H4 (cell line): Measurements from ENCODE around the gene NKG7. TPM values are rescaled to one million over a fixed set of nuclear protein-coding genes. Genes with fewer than 3 reads are reported as not detected.

Experiments used
- DNase-seq: peaks from one replicate; pipeline ENCODE4 v3.0.0-alpha.2; 2015; ENCODE audit warnings: low spot score
- total RNA-seq: library from RNA; depleted of rRNA; stranded (reverse); fragments of >200 nt; shearing (Covaris generic); gene quantifications from 2 replicates; pipeline ENCODE4 v1.2.3, GENCODE V29; 2014; rRNA removed

The NKG7 gene
- total RNA-seq, 1 experiment from 2014 or later, result not detected

DNA sequence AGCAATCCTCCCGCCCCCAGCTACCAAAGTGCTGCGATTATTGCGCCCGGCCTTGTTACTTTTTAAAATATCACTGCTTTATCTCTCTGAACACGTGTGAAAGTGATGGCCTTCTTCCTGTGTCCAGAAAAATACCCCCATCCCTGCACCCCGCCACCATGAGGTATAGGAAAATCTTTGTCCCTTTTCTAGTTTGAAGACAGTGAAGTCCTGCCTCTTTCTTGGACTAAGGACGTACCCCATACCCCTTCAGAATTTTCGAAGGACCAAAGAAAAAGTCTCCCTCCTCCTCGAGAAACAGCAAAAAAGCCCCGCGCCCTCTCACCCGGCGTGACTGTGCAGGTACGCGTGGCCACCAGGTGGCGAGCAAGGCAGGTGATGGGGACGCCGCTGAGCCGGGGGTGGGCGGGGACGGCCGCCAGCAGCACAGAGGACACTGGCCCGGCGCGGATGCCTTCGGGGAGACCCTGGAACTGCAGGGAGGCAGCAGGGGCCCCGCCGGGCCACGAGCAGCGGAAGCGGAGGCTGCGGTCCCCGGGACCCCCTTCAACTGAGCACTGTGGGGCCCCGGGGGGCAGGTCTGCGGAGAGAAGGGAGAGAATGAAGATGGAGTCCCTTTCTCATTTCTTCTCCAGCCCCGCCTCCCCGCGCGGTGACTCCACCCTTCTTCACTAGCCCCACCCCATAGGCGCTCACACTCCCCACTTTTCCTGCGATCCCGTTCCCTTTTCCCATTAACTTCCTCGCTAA, 33.7 kb downstream of the NKG7 start:
- peak; percentile 89 for DNase-seq

DNA sequence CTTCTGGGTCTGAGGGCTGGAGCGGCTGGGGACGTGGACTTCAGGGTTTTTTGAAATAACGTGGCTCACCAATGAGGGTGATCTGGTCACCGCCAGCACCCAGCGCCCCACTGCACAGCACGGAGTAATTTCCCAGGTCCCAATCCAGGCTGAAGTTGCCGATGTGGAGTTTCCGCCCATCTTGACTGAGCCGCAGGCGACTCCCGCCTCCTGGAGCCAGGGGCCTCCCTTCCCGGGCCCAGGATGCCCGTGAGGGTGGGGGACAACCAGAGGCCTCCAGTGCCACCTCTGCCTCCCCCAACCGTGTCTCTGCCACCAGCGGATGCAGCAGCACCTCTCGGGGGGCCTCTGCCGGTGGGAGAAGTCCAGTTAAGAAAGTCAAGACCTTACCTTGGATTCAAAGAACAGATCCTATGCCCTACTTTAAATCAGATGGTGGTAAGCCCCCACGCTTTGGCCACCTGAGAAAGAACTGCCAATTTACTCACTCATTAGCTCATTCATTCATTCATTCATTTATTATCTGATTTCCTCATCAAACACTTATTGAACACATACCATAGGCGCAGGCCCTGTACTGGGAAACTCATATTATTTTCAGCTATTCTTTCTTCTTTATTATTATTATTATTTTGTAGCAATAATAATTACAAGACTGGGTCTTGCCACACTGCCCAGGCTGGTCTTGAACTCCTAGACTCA, 34.4 kb downstream of the NKG7 start:
- DNase-seq, result no peak

DNA sequence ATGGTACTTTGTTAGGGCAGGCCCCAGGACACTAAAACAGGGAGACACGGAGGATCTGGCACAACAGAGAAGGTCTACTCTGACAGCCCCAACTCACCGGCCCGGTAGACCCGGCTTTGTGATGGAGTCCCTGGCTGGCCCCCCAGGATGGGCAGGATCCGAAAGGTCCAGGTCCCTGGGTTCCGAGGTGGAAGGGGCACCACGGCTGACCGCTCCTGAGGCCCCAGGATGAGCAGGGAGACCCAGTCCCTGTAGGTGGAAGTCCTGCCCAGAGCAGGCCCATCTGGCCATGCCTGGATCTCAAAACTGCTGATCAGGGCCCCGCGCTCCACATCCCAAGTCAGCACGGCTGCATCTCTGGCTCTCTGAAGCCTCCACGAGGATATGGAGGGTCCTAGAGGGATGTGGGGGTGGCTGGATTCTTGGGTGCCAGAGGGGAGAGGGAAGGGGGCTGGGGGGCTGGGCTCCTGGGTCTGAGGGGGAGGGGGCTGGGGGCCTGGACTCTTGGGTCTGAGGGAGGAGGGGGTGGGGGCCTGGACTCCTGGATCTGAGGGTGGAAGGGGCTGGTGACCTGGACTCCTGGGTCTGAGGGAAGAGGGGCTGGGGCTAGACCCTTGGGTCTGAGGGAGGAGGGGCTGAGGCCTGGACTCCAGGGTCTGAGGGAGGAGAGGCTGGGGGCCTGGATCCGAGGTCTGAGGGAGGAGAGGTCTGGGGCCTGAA, 35.2 kb downstream of the NKG7 start:
- no peak for DNase-seq

DNA sequence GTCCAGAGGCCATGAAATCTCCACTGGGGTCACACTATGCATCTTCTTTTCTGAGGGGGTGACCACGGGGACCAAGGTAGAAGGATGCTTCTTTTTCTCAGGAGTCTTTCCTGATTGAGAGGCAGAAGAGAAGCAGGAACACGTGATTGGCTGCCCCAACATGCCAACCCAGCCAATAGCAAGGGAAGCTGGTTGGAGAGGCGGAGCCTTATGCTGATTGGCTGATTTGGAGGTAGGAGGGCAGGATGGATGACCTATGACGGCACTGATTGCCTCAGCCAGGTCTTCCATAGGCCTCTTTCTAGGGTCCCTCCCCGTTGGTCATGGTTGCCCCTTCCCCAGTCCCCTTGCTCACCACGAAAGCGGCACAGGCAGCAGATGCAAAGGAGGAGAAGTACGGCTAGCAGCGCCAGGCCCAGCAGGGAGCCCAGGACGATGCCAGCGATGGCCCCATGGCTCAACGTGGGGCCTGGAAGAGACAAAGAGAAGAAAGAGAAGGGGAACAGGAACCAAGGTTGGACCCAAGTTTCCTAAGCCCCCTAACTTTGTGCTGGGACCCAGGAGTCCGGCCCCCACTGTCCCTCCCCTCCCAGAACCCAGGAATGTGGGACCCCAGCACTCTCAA, 38.5 kb downstream of the NKG7 start:
- DNase-seq, result no peak

DNA sequence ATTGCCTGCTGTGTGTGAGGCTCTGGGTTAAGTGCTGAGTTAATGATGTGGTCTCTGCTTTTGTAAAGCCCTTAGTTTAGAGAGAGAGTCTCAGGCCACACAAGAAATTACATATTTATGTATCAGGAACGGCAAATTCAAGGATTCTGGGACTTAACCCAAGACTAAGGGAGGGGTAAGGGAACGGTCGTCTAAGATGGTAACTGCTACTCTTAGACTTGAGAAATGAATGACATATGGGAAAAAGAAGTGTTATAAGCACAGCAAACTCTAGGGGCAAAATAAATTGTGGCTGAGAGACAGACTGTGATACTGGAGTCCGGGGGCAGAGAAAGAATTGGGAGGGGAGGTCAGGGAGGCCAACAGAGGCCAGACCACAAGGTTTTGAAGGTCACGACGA, 40.7 kb downstream of the NKG7 start:
- DNase-seq, result no peak

DNA sequence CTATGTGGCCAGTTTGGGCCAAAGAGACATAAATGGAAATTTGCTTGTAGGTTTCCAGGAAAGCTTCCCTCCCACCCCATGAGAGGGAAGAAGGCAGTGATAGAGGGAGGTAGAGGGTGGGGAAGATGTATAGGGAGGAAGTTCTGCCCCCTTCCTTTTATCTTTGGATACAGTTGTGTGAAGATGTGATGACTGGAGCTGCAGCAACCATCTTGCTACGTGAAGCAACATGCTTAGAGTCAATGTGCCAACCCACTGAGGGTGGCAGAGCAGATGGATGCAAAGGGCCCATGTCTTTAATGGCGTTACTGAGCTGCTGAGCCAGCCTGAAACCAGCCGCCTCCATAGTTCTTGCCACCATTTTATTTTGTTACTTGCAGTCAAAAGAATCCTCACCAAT, 41.3 kb downstream of the NKG7 start:
- DNase-seq, result no peak

DNA sequence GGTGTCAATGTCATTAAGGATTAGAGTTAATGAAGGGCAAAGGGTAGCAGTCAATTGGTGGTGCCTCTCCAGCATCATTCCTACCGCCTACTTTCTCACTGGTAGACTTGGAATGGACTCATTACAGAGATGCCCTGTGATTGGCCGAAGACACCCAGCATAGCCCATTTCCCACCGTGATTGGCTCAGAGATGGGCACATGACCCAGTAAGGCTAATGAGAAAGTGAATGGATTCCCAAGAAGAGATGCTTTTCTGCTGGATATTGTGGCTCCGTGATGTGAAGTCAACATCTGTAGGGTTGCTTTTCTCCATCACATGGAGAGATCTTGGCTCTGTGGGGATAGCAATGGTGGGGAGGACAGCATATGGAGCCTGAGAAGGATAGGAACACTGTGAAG, 42.1 kb downstream of the NKG7 start:
- no peak for DNase-seq

DNA sequence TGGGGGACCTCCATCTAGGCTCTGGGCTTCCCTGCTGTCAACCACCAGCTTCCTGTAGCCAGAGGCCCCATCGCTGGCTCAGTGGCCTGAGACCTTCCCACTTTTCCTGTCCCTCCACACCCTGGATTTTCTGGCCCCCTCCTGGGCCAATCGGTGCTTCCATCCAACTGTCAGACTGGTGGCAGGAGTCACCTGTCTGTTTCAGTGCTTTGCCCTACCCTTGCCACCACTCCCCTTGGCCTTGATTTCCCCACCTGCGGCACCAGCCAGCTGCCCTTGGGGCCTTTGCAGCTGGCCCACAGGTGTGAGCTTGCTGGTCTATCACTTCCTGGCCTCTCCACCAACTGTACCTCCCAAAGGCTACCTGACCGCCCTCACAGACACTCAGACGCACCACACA, 43.0 kb downstream of the NKG7 start:
- DNase-seq, result no peak

DNA sequence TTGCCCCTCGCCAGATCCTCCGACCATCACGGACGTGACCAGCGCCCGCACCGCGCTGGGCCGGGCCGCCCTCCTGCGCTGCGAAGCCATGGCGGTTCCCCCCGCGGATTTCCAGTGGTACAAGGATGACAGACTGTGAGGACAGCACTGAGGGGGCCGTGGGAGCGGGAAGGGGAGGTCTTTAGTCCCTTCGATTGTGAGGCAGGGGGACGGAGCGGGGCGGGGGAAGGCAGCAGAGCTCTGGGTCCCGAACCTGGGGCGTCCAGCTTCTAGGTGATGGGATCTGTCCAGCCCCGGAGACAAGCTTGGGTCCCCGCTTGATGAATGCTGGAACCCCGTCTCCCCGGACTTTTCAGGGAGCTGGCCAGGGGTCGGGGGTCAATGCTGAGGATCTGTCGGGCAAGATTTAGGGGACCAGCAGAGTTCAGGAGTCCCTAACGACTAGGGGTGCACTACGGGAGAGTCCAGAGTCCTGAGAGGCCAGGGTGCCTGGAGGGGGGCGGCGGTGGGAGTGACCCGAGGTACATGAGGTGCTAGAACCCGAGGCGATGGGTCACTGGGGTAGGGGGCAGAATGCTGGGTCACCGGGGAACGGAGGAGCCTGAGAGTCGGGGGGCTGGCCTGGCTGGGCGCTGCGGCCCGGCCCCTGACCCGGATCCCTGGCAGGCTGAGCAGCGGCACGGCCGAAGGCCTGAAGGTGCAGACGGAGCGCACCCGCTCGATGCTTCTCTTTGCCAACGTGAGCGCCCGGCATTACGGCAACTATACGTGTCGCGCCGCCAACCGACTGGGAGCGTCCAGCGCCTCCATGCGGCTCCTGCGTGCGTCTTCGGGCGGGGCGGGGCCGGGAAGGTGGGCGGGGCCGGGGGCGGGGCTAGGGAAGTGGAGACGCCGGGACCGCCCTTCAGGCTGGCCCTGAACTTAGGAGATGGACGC, 45.1 kb downstream of the NKG7 start:
- no peak for DNase-seq

DNA sequence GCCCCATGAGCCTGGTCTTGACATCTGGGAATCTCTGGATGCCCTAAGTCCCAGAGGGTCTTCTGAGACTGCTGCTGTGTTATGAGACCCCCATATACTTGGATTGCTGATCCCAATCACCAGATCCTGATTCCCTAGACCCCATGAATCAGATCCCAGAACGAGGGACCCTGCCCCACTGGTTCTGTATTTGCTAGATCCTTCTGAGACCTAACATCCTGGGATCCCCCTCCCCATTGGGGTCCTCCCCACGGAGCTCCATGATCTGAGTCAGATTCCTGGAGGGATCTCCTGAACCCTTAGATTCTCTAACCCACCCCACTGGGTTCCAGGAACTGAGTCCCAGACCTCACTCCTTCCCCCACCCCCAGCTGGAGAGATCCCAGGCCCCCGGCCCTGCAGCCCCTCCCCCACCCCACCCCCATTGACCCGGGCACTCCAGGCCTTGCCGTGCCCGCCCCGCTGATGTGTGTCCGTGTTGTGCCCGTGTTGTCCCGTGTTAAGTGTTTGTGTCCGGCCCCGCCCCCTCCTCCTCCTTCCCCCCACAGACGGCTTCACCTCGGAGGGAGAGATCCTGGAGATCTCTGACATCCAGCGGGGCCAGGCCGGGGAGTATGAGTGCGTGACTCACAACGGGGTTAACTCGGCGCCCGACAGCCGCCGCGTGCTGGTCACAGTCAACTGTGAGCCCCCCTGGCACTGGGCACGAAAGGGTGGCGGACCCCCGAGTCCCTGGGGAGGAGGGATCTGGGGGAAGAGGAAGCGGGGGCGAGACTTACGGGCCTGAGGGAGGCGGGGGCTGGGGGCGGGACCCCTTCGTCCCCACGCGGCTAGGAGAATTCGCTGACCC, 46.0 kb downstream of the NKG7 start:
- DNase-seq, result no peak

DNA sequence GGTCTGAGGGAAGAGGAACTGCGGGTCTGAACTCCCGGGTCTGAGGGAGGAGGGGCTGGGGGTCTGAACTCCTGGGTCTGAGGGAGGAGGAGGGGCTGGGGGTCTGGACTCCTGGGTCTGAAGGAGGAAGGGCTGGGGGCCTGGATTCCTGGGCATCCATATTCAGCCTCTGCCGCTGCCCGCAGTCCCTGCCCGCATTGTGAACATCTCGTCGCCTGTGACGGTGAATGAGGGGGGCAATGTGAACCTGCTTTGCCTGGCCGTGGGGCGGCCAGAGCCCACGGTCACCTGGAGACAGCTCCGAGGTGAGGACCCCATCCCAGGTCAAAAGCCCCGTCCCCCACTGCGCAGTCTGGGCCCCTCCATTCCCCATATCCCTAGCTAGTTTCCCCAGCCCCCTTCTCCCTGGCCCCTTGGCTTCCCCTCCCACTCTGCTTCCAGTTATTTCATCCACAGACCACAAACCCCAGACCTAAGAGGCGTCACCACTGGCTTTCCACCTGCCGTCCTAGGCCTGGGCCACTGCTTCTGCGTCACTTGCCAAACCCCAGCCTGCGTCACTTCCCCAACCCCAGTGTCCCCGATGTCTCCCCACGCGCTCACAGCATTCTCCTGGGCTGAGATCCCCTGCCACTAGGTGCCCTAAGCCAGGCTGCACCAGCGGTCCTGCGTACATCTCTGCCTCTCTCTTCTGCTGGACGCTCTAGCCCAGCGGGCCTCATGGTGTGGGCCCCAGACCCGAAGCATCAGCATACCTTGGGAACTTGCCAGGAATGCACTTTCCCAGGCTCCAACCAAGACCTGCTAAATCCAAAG, 47.1 kb downstream of the NKG7 start:
- no peak for DNase-seq

DNA sequence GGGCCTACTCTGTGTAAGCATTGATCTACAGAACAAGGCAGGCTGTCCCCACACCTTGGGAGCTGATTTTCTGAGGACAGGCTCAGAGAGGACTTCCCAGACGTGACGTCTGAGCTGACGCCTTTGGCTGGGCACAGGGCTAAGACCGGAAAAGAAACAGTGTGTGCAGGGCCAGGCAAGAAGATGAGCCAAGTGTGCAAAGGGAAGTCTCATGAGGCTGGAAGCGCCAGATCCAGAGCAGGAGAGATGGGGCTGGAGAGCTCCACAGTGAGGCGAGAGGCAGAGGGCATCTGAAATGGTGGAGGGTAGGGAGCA, 48.3 kb downstream of the NKG7 start:
- no peak for DNase-seq

DNA sequence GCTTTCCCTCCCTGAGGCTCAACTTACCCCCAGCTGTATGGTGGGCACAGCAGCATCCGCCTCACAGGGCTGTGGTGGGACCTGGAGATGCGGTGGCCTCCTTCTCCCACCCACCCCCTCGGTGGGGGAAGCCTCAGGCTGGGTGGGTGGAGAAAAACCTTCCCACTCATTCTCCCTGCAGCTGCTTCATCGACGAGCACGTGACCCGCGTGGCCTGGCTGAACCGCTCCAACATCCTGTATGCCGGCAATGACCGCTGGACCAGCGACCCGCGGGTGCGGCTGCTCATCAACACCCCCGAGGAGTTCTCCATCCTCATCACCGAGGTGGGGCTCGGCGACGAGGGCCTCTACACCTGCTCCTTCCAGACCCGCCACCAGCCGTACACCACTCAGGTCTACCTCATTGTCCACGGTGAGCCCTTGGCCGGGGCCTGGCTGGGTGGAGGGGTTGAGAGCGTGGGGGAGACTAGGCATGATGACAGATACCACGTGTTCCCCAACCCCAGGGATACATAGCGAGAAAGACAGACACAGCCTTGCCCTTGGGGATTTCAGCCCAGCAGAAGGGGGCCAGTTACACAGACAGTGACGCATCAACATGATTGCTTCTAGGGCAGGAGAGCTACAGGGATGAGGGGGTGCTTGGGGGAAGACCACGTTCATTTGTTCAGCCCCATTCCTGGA, 48.8 kb downstream of the NKG7 start:
- DNase-seq, result no peak

DNA sequence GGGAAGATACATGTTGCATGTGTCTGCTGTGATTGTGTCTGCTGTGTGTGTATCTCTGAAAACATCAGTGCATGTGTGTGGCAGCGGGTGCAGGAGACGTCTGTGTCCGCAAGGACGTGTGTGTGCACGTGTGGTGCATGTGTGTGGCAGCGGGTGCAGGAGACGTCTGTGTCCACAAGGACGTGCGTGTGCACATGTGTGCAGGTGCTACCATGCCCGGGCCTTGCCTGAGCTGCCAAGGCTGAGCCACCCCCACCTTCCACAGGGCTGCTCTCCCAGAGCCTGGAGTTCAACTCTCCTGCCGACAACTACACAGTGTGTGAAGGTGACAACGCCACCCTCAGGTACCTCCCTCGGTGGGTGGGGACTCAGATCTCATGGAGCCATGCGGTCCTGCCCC, 50.7 kb downstream of the NKG7 start:
- DNase-seq, result no peak

Other genes with a start within 250 kb of the NKG7 start
- gene SIGLEC9, start 247.7 kb downstream of the NKG7 start, total RNA-seq, result not detected in 2 replicates
- gene SIGLEC7, start 230.4 kb downstream of the NKG7 start, total RNA-seq, result not detected in 2 replicates
- 3.3 and 13.9 TPM in 2 replicates for gene CD33, start 147.6 kb downstream of the NKG7 start, total RNA-seq
- 0.39 TPM in 1 of 2 replicates, not detected in the other for gene SIGLECL1, start 121.6 kb downstream of the NKG7 start, total RNA-seq
- gene IGLON5, start 61.0 kb downstream of the NKG7 start, total RNA-seq, result 0.72 and 1.2 TPM in 2 replicates
- 8.0 and 8.5 TPM in 2 replicates for gene VSIG10L, start 30.5 kb downstream of the NKG7 start, total RNA-seq
- gene ETFB, start 6.3 kb downstream of the NKG7 start, total RNA-seq, result 397 and 449 TPM in 2 replicates
- 0.97 TPM in 1 of 2 replicates, not detected in the other for gene CLDND2, start 3.7 kb downstream of the NKG7 start, total RNA-seq
- not detected in 2 replicates for gene LIM2, start 15.3 kb upstream of the NKG7 start, total RNA-seq
- not detected in 2 replicates for gene C19orf84, start 17.9 kb upstream of the NKG7 start, total RNA-seq
- not detected in 2 replicates for gene SIGLEC10, start 45.0 kb upstream of the NKG7 start, total RNA-seq
- not detected in 2 replicates for gene SIGLEC8, start 85.8 kb upstream of the NKG7 start, total RNA-seq
- gene CEACAM18, start 105.9 kb upstream of the NKG7 start, total RNA-seq, result not detected in 2 replicates
- not detected in 2 replicates for gene SIGLEC12, start 129.1 kb upstream of the NKG7 start, total RNA-seq
- gene SIGLEC6, start 159.0 kb upstream of the NKG7 start, total RNA-seq, result not detected in 2 replicates
- gene ZNF175, start 198.6 kb upstream of the NKG7 start, total RNA-seq, result 3.1 and 5.1 TPM in 2 replicates